Activated T-helper 9 cell treated with anti-CD3 and anti-CD28 coated beads, Interleukin-2, amount 50 U/mL, for 16 hours (primary cell): Measurements from ENCODE around the gene TAF1D.
"Not testable (repeated sequence)": the region's sequence is repeated elsewhere in the genome, so short reads cannot be mapped to it uniquely, and the experiment has no call there.

Experiments used
- DNase-seq: peaks from one replicate; pipeline ENCODE4 v3.0.0-alpha.2; 2020; ENCODE audit warnings: low read depth

The TAF1D gene

DNA sequence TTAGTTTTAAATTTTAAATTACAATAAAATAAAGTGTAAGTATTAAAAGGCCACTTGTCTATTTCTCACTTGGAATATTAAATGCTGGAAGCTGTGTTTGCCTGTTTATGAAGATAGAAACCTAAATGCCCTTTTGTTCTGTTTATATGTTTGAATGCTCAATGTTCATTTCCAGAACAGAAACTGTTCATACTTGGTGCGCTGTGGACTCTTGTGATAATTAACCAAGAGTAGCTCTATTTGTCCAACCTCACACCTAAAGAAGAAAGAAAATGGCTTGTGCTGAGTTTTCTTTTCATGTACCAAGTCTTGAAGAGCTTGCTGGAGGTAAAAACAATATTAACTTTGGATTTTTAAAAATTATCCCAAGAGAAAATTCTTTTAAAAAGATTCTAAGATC is 5.8 kb upstream of the TAF1D start:
- no peak for DNase-seq

DNA sequence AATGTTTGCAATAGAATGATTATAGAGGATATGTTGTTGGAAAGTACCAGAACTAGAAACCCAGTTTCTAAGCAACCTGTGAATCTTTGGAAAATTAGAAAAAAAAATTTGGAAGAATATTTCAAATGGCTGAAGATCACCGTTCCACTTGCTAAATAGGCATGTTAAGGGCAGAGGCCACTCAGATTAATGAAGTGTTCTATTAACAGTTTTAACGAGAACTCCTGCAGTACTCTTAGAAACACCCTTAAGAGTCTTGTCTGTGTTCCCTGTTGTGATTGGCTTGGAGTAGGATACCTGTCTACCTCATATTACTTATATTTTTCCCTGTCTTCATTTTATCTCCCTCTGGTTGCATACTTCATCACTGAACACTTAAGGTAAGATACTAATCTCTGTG is 4.8 kb upstream of the TAF1D start:
- no peak for DNase-seq

DNA sequence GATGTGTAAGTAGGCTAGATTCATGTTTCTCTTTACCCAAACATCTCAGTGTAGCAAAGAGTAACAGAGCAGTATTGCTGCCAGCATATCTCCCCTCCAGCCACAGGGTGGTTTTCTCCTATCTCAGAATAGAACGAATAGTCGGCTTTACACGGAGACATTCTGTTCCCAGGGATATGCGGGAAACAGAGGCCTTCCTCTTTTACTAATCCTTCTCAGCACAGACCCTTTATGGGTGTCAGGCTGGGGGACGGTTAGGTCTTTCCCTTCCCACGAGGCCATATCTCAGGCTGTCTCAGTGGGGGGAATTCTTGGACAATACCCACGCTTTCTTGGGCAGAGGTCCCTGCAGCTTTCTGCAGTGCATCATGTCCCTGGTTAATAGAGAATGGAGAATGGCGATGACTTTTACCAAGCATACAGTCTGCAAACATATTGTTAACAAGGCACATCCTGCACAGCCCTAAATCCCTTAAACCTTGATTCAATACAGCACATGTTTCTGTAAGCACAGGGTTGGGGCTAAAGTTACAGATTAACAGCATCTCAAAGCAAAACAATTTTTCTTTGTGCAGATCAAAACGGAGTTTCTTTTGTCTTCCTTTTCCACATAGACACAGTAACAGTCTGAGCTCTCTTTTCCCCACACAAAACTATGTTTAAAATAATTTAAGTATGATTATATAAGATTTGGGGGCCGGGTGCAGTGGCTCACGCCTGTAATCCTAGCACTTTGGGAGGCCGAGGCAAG is 3.9 kb upstream of the TAF1D start:
- not testable (repeated sequence) for DNase-seq

- DNase-seq, result no peak
Observed at GRCh38 chr11:93744669-93745004, 3.3 kb upstream of the TAF1D start.

GRCh38 chr11:93743291-93743690 is 2.0 kb upstream of the TAF1D start:
- no peak for DNase-seq

GRCh38 chr11:93741882-93742226 is 559 bp upstream of the TAF1D start:
- no peak for DNase-seq

- DNase-seq, result peak; percentile 57
Observed at GRCh38 chr11:93740730-93741093, 583 bp downstream of the TAF1D start.

GRCh38 chr11:93740031-93740729 is 1.1 kb downstream of the TAF1D start:
- DNase-seq, result peak; percentile 19

GRCh38 chr11:93738647-93739081 is 2.6 kb downstream of the TAF1D start:
- no peak for DNase-seq

DNA sequence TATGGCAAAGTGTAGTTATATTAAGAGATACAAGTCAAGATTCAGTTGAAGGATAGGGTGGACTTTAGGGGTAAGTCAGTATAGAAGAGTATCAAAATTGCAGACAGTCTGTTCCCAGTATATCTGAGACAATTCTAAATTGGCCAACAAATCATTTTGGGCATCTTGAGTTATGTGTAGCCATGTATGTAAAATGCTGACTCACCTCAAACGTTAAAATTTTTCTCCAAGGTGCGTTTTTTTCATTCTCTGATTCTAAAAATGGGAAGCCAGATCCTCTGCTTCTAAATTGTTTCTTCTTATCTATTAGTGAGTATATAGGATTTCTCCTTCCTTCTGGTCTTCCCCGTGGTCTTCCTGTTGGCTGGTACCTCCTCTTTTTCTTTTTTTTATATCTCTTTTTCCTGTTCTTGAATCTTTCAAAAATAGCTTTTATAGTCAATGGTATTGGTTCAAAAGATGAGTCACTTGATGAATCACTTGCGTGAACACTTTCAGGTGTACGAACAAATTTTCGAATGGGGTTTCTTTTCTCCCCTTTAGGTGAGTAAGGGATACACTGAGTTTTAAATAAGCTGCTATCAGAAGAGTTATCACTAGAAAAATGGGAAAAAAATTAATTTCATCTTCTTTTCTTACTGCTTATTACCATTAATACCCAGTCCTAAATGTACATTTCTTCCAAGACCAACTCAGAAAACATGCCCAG is 3.2 kb downstream of the TAF1D start:
- DNase-seq, result no peak

DNA sequence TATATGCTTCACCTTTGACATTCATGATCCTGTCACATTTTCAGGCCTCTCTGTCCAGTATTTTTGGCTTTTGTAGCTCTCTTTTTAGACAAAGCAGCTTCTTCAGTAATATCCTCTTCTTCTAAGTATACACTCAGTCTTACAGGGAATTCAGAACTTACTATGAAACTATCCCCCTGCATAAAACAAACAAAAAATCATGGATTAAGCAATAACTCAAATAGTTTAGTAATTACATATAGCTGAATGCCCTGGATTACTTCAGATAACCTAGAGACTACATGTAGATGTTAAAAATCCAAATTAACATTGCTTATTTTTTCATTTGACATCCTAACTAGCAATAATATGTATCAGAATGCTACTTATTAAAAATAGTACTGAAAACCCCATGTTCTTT is 5.2 kb downstream of the TAF1D start:
- no peak for DNase-seq

DNA sequence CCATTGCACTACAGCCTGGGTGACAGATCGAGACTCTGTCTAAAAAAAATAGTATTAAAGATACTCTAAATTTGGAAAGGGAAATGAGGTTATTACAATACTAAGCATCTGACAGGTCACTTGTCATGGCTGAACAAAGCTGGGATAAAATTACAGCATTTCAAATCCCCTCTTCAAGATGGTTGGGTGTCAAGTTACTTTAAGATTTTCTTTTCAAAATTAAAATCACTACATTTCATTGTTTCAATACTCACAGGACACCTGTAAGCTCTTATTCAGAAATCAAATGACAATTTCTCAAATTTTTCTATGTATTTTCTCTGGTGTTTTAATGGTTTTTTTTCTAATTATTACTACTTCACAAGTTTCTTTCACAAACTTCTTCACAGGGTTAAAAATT is 5.7 kb downstream of the TAF1D start:
- no peak for DNase-seq

DNA sequence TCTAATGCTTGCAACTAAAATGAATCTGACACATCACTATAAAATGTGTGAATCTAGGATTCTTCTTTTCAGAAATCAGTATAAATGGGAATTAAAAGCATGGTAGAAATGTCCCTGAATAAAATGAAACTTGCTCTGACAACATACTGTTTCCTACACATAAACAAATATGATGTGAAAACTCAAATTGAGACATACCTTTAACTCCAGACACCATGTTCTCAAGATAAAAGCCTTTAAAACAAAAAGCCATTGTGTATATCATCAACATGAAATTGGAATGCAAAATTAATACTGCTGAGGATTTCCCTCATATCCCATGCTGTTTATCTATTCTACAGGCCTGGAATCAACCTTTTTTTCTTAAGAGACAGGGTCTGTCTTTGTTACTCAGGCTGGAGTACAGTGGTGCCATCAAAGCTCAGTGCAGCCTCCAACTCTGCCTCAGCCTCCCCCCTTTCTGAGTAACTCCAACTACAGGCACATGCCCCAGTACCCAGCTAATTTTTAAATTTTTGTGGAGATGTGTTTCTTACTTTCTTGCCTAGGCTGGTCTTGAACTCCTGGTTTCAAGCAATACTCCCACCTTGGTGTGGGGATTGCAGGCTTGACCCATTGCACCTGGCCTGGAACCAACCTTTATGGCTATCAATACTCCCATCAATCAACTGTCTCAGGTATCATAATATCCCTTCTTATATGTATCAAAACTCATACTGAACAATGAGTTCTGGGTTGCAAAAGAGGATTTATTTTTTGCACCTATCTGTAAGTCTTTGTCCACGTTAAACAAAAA is 6.7 kb downstream of the TAF1D start:
- no peak for DNase-seq

GRCh38 chr11:93733474-93733873 is 7.8 kb downstream of the TAF1D start:
- no peak for DNase-seq

GRCh38 chr11:93732237-93732892 is 8.9 kb downstream of the TAF1D start:
- no peak for DNase-seq

- no peak for DNase-seq
Observed at GRCh38 chr11:93730108-93731107, 10.9 kb downstream of the TAF1D start.

DNA sequence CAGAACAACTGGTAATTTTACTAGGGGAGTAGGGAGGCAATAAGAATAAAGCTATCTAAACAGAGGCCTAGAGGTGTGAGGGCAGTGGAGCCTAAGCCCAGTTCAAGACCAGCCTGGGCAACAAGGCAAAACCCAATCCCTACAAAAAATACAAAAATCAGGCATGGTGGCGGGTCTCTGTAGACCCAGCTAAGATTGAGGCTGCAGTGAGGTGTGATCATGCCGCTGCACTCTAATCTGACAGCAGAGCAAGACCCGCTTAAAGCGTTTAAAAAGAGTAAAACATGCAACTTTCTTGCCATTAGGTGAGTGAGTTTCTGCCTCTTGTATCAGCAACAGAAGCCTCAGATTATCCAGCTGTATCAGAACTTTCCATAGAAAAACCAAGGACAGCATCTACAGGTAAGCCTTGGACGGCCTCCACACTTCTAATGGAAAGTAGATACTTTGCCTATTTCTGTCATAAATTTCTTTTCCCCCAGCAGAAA is 12.1 kb downstream of the TAF1D start:
- no peak for DNase-seq

- no peak for DNase-seq
Observed at GRCh38 chr11:93728792-93729128, 12.5 kb downstream of the TAF1D start.

DNA sequence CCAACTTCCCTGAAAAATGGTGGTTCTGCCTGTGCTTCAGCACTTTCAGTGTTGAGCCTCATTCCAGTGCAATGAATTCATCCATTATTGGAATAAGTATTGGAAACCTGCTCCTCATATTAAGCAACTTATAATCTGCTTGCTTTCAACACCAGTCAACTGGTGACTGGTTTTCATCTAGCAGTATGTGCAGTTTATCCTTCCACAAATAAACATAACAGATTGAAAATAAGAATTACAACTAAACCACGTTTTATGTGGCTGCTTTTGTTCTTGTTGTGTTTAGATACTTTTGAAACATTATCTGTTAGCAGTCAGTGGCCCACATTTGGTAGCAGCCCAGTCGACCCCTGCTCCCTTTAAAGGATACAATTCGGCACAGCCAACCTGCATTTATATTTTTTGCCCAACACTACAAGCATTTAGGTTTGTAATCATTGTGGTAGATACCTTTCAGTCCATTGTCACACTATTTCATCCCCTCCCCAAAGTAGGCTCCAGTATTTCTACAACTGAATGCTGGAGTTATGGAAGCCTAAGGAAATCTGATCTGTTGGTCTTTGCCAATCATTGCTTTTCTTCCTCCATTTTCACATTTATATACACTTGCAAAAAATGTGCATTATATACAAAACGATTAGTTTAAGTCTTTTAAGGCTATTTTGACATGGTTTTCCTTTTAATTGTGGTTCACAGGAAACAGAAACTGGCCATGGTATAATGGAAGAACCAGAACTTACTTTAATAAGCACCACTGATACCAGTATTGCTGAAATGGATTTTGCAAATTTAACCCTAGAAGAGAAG is 13.1 kb downstream of the TAF1D start:
- DNase-seq, result no peak

DNA sequence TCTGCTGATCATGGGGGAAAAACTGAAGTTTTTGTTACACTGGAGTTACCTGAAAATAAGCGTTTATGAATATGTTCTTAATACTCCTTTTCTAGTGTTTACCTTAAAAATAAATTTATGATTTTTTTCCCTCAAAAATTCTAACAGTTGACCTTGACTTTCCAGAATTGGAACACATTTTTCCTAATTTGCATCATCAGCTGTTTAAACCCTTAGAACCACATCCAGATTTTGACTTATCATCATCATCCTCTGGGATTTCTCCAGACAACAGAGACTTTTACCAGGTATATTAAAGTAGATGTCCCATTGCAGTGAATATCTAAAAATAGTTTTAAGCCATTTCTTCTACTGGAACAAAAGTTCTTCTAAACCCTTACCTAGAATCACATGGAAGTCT is 17.2 kb downstream of the TAF1D start:
- DNase-seq, result no peak
